ENCODE data around the gene MAPKAPK3.
A peak's percentile ranks its signal among the peaks of the same experiment; 100 is the strongest.

MAPKAPK3 gene

DNA sequence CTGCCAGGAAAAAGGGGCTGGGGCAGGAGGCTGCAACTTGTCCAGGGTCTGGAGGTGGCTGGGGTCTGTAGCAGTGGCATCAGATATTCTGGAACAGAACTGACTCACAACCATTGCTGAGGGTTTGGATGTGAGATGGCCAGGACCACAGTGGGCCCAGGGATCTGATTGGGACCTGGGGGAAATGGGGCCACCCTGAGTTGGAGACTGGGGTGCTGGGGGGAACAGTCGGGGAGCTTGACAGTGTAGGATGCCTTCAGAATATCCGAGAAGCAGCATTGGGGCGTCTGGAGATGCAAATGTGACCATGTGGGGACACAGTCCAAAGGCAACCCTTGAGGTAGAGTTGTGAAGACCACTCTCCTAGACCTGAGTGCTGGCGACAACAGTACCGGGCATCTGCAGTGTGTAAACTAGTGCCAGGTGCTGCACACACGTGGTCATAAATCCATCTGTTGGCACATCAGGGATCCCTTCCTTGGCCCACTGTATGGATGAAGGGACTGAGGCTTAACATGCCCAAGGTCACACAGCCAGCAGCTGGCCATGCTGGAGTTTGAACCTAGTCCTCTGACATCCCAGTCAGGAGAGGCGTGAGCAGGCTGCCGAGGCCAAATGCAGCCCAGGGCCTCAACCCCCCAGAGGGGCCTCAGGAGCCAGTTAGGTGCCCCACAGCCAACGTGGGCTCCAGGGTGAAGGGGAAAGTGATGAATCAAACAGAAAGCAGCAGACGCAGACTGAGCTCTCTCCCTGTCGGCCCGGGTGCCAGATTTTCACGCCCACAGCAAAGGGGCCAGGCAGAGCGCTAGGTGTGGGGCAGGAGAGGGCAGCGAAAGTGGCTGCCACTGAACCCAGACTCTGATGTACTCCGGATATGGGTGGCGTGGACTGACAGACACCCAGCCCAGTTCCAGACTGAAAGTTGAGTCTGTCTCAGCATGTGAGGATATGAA lies 28.9 kb upstream of the MAPKAPK3 start:
- no peak for DNase-seq

DNA sequence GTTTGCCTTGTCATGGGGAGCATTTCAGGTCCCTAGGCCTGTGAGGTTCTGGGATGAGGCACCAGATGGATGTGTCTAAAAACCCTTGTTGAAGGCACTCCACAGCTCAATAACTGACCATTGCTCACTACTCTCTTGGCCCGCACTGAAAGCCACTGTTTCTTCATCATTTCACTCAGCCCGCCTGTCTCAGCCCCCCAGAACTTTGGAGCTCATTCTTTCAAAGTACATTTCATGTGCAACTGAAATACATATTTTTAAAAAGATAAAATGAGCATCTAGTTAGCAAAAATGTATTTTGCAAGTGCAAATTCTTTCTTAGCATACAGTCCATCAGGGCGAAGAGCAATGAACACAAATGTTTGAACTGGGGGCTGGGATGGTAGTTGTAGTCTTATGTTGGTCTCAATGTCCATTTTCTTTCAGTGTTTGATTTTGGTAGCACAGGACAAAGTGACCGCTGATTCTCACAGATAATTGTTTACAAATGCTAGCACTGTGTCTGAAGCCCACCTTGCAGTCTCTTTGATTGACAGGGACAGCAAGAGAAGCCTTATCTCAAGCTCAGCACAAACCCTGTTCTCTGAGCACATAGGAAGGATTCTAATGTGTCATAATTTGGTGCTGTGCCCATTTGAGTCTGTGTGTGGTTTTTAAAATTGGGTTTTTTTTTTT lies 28.1 kb upstream of the MAPKAPK3 start:
- no peak for DNase-seq

DNA sequence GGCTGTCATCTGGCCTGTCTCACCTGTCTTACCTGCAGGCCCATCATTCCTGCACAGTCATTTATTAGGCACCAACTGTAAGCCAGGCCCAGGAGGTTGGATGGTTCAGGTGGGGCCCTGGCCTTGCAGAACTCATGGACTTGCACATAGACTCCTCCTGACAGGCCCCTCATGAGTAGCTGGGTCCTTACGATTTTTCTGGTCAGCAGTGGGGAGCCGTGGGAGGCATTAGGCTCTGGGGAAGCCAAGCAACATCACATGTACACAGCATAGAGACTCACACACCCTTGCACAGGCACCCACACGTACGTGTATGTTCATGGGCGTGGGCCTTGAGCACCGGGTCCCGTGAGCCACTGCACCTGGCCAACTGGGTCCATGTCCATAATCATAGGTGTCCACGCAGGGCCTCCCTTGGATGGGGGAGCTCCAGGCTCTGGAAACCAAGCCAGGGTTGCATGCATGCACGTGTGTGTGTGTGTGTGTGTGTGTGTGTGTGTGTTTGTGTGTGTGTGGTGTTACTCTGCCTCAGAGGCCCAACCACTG lies 25.7 kb upstream of the MAPKAPK3 start:
- no peak for DNase-seq

DNA sequence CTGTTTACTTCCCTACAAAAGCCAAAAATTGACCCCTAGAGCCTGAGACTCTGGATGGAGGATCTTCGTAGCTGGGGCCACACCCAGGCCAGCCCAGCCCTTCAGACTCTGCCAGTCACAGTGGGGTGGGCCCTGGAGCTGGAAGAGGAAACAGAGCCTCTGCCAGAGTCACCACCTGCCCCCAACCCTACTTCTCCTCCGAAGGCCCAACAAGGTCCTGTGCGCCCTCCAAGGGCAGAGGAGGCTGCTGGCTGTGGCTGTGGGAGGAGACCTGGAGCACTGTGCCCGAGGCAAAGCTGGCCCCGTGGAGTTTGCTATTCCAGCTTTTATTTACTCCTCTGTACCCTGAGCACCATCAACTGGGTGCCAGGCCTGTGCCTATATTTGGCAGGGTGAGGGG lies 24.4 kb upstream of the MAPKAPK3 start:
- no peak for DNase-seq

DNA sequence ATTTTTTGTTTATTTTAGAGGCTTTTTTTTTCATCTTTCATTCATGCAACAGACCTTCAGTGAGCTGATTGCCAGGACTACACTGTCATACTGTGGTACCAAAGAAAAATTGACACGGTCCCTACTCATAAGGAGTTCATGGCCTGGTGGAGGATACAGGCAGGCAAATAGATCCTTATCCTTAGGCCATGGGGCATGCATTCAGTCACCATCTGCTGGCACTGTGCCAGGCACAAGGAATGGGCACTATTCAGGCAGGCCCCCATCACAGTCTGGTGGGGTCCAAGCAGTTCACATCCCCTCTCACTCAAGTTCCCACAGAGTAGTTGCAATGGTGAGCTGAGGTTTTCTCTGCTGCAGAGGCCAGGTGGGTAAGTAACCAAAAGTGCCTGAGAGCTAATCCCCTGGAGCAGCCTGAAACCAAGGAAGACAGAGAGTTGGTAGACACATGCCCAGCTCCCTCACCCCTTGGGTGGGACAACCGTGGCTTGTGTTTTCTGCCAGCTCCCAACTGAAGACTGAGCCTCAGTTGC lies 22.6 kb upstream of the MAPKAPK3 start:
- DNase-seq, result no peak

DNA sequence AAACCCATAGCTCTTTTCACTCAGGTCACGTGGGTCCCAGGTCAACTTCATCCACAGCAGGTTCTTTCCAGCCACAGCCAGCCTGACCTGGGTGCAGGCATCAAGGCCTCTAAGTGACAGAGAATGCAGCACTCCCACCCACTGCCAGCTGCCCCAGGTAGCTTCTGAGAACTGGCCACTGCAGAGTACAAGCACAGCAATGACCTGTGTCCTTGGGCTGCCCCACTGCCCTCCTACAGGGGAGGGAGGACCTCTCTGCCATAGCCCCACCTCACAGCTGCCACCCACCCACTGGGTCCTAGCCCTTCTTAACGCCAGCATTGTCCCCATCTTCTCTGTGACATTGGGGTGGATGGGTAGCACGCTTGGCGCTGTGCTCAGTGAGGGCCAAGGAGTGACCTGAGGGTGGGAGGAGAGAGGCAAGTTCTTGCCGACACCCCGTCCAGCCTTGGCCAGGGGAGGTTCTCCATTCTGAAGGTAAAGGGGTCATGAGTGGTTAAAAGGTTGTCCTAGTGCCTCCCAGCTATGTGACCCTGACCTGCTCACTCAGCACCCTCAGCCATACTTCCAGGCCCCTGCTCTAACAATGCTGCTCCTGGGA lies 17.7 kb upstream of the MAPKAPK3 start:
- no peak for DNase-seq

DNA sequence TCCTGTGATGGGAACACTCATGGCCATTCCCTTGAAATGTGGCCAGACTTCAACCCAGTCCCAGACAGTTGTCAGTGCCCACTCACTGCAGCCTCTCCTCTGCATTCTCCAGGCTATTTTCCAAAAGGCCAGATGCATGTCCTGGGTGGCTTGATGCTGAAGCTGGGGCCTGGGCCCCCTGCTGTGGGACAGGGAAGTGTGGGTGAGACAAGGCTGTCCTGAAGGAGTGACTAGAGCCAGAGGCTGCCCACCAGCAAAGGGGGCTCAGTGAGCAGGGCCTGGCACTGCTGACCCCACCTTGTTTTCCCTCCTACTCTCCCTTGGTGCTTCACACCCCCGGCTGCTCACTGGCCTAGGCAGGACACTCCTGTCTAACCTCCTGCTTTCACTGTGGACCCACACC lies 17.2 kb upstream of the MAPKAPK3 start:
- DNase-seq, result no peak

DNA sequence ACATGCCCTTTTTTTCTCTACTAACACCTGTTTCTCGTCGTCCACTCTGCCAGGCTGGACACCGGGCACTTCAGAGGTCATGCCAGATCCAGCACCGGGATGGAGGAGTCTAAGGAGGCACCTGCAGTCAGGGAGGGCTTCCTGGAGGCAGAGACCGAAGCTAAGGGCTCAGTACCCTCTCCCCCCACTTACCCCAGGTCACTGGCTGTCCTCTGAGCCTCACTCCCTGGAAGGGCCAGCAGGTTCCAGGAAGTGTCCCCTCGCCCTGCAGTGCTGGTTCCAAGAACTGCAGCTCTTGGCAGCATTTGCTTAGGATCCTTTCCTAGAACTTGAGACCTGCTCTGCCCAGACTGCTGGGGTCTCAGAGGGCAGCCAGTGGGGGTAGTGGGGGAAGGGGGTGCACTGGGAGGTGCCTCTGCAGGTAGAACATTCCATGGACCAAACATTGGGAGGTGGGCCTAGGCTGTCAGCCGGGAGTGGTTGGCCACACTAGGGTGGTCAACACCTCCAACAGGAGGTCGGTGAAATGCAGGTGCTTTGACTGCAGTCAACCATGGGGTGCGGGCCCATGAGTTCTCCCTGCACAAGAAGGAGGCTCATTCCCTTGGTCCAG lies 16.7 kb upstream of the MAPKAPK3 start:
- no peak for DNase-seq

DNA sequence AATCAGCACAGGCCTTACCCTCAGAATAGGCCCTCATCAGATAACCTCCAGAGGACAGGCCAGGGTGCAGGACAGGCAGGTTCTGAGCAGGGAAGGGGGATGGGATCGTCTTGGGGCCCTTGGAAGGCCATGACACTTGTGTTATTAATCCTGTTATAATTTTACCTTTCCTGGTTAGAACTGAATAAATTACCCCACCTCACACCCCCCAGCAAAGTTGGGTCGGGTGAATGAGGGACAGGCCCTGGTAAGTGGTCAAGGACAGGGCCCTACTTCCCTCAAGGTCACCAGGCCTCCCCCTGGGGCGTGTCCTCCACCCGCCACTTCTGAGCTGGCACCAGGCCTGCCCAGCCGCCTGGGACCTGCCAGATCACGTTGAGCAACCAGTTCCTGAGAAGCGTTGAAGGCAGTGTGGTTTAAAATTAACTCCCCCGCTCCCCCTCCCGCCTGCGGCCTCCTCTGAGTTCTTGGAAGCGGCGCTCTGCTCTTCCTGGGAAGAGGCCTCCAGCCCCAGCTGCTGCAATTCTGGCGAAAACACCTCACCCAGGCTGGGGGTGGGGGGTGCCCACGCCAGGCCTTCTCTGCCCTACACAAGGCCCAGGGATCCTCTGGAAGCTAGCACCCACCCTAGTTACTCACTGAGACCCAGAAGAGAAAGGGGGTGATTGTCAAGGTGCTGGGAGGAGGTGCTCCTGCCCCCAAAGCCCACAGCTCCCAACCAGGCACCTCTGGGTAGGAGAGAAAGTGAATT lies 15.9 kb upstream of the MAPKAPK3 start:
- peak; percentile 89 for DNase-seq

DNA sequence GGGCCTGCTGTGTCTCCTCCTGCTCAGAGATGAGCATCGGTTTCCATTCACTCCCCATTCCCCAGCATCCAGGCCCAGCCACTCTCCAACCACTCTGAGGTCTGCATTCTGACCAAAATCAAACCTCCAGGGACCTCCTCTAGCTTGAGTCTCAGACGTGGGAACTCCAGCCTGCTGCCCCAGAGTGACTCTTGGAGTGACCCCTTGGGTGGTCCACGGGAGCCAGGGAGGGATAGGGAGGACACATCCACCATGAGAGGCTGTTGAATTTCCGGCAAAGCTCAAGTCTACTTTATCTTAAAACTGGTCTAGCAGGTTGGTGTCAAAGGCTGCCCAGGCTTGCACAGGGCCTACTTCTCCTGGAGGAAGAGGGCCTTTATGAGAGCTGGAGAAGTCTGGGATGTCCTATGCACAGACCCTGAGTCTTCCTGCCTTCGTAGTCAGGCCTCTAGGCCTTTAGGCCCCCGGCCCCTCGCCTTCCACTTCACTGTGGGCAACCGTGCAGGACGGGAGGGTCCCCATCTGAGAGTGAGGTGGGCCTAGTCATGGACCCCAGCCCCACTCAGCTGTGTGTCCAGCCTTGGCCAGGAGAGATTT lies 14.3 kb upstream of the MAPKAPK3 start:
- DNase-seq, result no peak

DNA sequence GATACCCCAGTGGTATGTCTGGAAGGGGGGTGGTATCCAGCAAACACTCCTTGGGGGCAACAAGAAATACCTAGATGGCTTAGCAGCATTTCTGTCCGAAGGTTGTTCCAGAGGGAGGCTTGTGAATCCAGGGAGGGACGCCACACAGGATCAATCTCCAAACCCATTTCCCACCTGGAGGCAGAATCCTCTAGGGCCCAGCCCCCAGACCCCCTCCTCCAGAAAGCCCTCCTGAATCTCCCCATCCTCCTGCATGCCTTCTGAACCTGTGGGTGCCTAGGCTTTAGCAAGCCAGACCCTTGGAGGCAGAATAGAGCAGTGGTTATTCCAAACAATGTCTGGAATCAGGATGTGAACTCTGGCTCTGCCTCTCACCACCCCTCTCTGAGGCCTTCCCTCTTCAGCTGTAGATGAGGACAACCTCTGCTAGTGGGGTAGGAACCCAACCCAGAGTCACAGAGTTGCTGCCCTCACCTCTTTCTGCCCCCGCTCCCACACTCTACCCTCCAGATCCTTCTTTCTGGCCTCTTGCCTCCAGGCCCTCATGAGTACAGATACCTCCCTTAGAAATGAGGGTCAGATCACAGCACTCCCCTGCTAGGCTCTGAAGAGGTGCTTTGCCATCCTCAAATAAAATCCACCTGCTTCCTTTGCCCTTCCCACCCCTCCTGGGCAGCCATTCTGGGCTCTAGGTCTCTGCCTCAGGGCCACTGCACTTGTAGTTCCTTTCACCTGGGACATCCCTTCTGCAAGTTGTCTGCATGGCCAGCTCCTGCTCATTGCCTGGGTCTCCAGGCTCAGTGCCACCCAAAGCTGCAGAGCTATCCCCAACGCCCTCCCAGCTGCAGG lies 13.5 kb upstream of the MAPKAPK3 start:
- no peak for DNase-seq

DNA sequence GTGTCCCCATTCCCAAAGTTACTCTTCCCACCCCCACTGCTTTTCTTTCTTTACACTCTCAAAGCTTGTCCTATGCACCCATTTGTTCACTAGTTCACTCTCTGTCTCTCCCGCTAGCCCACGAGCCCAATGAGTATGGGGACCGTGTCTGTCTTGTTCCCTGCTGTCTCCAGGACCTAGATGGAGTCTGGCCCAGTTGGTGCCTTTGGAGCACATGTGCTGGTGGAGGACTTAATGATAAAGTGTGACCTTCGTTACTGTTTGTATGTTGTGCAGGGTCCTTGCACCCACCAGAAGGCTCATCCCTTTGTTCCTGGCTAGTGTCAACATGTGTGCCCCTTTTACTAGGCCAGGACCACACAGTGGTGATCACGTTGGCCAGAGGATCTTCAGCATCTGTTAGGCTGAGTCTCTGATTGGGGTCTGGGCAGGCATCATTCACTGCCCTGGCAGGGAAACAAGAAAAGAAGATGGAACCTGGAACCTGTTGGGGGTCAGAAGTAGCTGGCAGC lies 12.8 kb upstream of the MAPKAPK3 start:
- no peak for DNase-seq

DNA sequence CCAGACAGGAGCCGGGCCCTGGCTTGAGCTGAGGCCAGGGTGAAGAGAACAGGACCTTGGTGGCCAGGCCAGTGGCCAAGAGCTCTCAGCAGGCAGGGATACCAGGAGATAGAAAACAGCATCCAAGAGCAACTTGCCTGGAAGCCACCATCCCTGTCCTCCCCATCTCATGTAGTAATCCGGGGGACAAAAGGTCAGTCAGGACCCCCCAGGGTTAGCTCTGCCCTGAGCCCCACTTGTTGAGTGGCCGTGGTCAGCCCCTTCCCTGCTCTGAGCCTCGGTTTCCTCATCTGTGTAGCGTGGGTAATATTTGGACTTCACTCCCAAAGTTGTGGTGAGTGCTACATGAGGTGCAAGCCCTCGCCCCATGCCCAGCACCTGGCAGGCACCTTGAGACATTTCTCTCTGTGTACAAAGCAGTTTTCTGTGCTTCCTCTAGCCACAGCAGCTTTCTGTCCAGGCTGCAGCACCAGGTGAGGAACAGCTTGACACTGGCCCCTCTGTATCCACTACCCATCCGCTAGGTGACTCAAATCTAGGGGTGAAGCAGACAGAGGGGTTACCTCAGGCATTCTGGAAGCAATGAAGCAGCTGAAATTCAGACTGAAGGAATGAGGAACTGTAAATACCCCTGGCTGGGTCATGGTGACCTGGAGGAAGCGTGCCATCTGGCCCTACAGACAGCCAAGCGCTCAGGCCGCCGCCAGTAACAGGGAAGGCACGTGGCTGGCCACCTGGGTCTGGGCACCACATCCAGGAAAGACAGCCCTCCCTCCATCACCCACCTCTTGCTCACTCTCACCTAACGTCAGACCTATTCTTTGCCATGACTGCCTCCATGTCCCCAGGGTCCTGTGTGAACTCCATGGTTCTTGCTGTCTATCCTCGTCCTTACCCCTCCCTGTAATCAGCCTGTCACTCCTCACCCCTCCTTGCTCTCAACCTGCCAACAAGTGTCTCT lies 12.0 kb upstream of the MAPKAPK3 start:
- no peak for DNase-seq

DNA sequence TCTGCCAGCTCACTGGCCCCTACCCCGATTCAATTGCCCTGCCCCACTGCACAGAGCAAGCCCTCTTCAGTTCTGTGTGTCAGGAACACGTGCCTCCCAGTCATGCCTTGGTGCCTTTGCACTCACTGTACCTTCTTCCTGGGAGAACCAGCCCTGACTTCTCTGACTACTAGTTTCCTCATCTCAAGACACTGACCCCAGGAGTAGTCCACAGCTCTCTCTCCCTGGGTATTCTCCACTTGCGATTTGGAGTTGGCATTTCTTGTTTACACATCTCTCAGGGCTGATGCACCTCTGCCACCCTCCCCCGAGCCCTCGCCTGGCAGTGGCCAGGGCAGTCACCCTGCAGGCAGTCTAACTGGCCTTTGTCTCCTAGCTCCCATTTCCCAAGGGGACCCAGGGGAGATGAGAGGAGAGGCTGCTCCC lies 11.0 kb upstream of the MAPKAPK3 start:
- DNase-seq, result no peak

DNA sequence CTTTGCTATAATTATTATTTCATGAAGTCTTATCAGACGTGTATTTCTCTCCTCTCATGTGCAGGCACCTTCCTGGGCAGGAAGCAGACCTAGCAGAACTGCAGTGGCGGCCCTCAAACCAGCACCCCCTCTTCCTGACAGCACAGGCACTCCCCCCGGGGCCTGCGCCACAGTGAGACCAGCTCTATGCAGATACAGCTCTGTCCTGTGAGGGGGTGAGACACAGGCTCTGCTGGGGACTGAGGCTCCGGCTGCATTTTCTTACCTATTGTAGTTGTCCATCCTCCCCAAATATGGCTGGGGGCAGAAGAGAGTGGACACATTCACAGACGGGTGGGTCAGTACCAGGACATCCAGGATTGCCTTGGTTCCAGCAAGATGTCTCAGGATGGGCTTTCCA lies 10.4 kb upstream of the MAPKAPK3 start:
- no peak for DNase-seq

DNA sequence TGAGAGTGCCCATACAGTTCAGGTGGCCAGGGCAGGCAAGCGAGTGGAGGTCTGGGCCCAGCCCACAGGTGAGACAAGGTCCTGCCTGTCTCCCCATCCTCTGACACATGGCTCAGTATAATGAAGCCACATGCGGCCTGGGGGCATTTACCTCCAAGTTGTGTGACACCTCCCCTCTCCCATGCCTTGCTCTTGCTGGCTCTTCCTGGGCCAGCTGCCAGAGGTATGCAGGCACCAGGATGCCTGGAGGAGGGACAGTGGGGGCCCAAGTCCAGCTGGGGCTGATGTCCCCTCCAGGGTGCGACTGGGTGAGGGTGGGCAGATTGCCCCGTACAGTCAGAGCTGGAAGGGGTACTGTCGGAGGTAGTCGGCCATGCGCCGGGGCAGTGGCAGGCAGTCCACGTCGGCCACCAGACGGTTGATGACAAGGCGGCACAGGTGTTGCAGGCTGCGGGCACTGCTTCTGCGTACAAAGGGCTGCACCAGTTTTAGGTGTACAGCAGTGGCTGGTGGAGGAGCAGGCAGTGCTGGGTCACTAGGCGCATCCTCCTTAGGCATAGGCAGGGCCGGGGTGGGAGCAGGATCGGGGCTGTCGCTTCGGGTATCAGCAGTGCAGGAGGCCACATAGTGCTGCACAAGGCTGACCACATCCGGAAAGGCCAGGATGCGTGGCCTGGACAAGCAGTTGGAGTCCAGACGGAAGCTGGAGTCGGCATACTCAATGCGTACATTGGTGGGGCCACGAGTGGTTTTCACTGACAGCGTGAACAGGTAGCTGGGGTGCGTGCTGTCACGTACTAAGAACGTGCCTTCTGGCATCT lies 9.5 kb upstream of the MAPKAPK3 start:
- DNase-seq, result no peak

DNA sequence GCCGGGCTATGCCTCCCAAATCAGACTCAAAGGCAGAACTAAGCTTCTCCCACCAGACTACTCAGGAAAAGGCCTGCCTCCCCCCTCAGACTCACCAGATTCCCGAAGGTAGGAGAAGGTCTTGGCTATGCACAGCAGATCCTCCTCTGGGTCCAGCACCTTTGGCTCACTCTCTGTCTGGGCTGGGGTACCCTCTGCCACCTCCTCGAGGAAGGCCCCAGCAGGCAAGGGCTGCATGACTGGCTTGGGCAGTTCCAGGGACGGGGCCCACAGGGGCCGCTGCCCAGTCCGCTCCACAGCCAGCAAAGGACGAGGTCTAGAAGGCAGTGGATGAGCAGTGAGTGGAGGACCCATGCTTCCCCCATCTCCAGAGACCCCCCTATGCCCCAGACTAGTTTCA lies 8.7 kb upstream of the MAPKAPK3 start:
- no peak for DNase-seq

DNA sequence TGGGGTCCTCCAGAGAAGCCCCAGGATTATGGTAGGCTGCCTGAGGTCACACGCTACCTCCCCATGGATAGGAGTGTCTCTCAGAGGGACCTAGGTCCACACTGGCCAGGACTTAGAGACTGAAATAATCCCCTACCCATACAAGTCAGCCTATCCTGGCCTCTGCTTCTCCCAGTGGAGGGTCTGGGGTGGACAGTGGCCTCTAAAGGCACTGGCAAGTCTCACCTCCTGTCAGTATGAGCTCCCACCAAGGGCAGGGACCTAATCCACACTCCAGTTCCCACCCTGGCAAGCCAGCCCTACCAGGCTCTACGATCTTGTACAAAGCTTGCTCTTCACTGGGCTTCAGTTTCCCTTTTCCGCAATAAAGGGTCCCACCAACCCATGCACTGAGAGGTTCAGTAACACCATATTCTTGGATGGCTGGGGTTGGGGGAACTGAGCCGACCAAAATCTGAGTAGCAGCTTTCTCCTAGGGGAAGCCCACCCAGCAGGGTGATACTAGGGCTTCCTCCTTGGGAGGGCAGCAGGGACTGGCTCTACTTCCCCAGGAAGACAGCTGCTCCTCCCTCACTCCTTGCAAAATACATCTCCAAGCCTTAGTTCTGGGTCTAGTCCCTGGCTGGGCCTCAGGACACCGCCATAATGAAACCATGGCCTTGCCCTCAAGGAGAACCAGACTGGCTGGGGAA lies 7.7 kb upstream of the MAPKAPK3 start:
- DNase-seq, result no peak
